HFFc6 (cell line): ENCODE measurements around the gene CCDC9B. TPM values are rescaled to one million over a fixed set of nuclear protein-coding genes. Genes with fewer than 3 reads are reported as not detected.

Experiments used
- DNase-seq: peaks from one replicate; pipeline ENCODE4 v3.0.0-alpha.2; 2018
- H3K27ac Mint-ChIP-seq: 2 replicates; pipeline ENCODE4 v1.8.0; 2020; ENCODE audit warnings: mild to moderate bottlenecking, mixed read lengths
- H3K27me3 Mint-ChIP-seq: 2 replicates; pipeline ENCODE4 v1.8.0; 2021; ENCODE audit warnings: mild to moderate bottlenecking, moderate library complexity, mixed read lengths; ENCODE audit not compliant: insufficient read depth
- H3K36me3 Mint-ChIP-seq: 2 replicates; pipeline ENCODE4 v1.8.0; 2021; ENCODE audit warnings: low read depth, mixed read lengths
- H3K4me1 Mint-ChIP-seq: 2 replicates; pipeline ENCODE4 v1.8.0; 2020; ENCODE audit warnings: low read depth, mixed read lengths
- H3K4me3 Mint-ChIP-seq: 2 replicates; pipeline ENCODE4 v1.8.0; 2020; ENCODE audit warnings: mild to moderate bottlenecking, moderate library complexity, mixed read lengths
- H3K9me3 Mint-ChIP-seq: 2 replicates; pipeline ENCODE4 v1.8.0; 2020; ENCODE audit warnings: mild to moderate bottlenecking, mixed read lengths
- CTCF ChIP-seq: fragments of 200-600 bp; sonication (generic); IDR thresholded peaks from 2 replicates; pipeline ENCODE4 v1.5.0; 2021; ENCODE audit warnings: antibody characterized with exemption, mild to moderate bottlenecking
- total RNA-seq, 6 experiments: library from RNA; stranded (reverse); fragmentation: NEBNext Ultra II Directional; extraction: Animal tissue kit (Norgen Biotek cat#: 25700); gene quantifications; 2 replicates in 1 of 6; 3 replicates in 5 of 6; pipeline ENCODE4 v1.2.3, GENCODE V29; 2021

The CCDC9B gene
- total RNA-seq, 6 experiments from 2014 or later, result 54.3 to 92.3 (median 57.9) TPM

- no peak for TF ChIP-seq CTCF
- Mint-ChIP-seq H3K9me3 (peaks cover 5% of the 10 kb centered on the region), H3K36me3 (peaks cover 2% of the 10 kb centered on the region), H3K4me1 (no peaks in the 10 kb centered on the region), H3K27ac (no peak overlapping the region), H3K27me3 (peaks cover 57% of the 10 kb centered on the region), H3K4me3 (no peak overlapping the region)
- no peak for DNase-seq
Measured at GRCh38 chr15:40293905-40294895, 46.5 kb downstream of the CCDC9B start.

- H3K4me3 Mint-ChIP-seq, result no peak overlapping the region
- peaks cover 47% of the 10 kb centered on the region for H3K27me3 Mint-ChIP-seq
- H3K27ac Mint-ChIP-seq, result no peak overlapping the region
- no peaks in the 10 kb centered on the region for H3K9me3 Mint-ChIP-seq
- TF ChIP-seq CTCF, result no peak
- H3K36me3 Mint-ChIP-seq, result no peaks in the 10 kb centered on the region
- no peak for DNase-seq
- H3K4me1 Mint-ChIP-seq, result no peaks in the 10 kb centered on the region
Measured at GRCh38 chr15:40293006-40293405, 47.7 kb downstream of the CCDC9B start.

GRCh38 chr15:40292246-40292645 lies 48.5 kb downstream of the CCDC9B start:
- TF ChIP-seq CTCF, result no peak
- H3K36me3 Mint-ChIP-seq, result no peaks in the 10 kb centered on the region
- no peak overlapping the region for H3K4me3 Mint-ChIP-seq
- H3K9me3 Mint-ChIP-seq, result no peaks in the 10 kb centered on the region
- H3K4me1 Mint-ChIP-seq, result no peaks in the 10 kb centered on the region
- no peak overlapping the region for H3K27ac Mint-ChIP-seq
- H3K27me3 Mint-ChIP-seq, result peaks cover 44% of the 10 kb centered on the region
- DNase-seq, result no peak

GRCh38 chr15:40290918-40291574 lies 49.7 kb downstream of the CCDC9B start:
- no peaks in the 10 kb centered on the region for H3K9me3 Mint-ChIP-seq
- no peak overlapping the region for H3K4me3 Mint-ChIP-seq
- no peak overlapping the region for H3K27ac Mint-ChIP-seq
- peaks cover under 1% of the 10 kb centered on the region; the same call in 1 of the 2 replicates for H3K4me1 Mint-ChIP-seq
- DNase-seq, result peak; percentile 19
- H3K36me3 Mint-ChIP-seq, result no peaks in the 10 kb centered on the region
- H3K27me3 Mint-ChIP-seq, result peaks cover 33% of the 10 kb centered on the region
- no peak for TF ChIP-seq CTCF

GRCh38 chr15:40290545-40290917 lies 50.2 kb downstream of the CCDC9B start:
- Mint-ChIP-seq H3K4me3 (no peak overlapping the region), H3K36me3 (no peaks in the 10 kb centered on the region), H3K27ac (no peak overlapping the region), H3K4me1 (peaks cover 5% of the 10 kb centered on the region), H3K9me3 (no peaks in the 10 kb centered on the region), H3K27me3 (peaks cover 32% of the 10 kb centered on the region)
- no peak for DNase-seq
- no peak for TF ChIP-seq CTCF
